GM21529 (cell line): ENCODE measurements around the gene ARMC9.
"Not testable (repeated sequence)": the region's sequence is repeated elsewhere in the genome, so short reads cannot be mapped to it uniquely, and the experiment has no call there.

ENCODE experiments used
- ATAC-seq: cut with Tn5 transposase; IDR thresholded peaks from one replicate; pipeline ENCODE4 v1.9.1; 2021; ENCODE audit not compliant: unreplicated experiment

ARMC9 gene

GRCh38 chr2:231359441-231359840 is 161.0 kb downstream of the ARMC9 start:
- ATAC-seq, result no peak

- no peak for ATAC-seq
Measured at GRCh38 chr2:231359948-231360347, 161.5 kb downstream of the ARMC9 start.

- ATAC-seq, result no peak
Measured at GRCh38 chr2:231360401-231360800, 162.0 kb downstream of the ARMC9 start.

GRCh38 chr2:231360881-231361371 is 162.5 kb downstream of the ARMC9 start:
- no peak for ATAC-seq

GRCh38 chr2:231361701-231362554 is 163.5 kb downstream of the ARMC9 start:
- ATAC-seq, result peak; percentile 96

GRCh38 chr2:231362555-231363184 is 164.2 kb downstream of the ARMC9 start:
- no peak for ATAC-seq

- ATAC-seq, result no peak
Measured at GRCh38 chr2:231364061-231364460, 165.6 kb downstream of the ARMC9 start.

GRCh38 chr2:231364961-231365810 is 166.8 kb downstream of the ARMC9 start:
- ATAC-seq, result no peak

- ATAC-seq, result no peak
Measured at GRCh38 chr2:231367178-231367577, 168.7 kb downstream of the ARMC9 start.

- no peak for ATAC-seq
Measured at GRCh38 chr2:231369580-231370428, 171.4 kb downstream of the ARMC9 start.

- ATAC-seq, result no peak
Measured at GRCh38 chr2:231370429-231370748, 172.0 kb downstream of the ARMC9 start.

- ATAC-seq, result no peak
Measured at GRCh38 chr2:231370749-231371429, 172.5 kb downstream of the ARMC9 start.

GRCh38 chr2:231371430-231372054 is 173.1 kb downstream of the ARMC9 start:
- ATAC-seq, result no peak

- ATAC-seq, result no peak
Measured at GRCh38 chr2:231372326-231372725, 173.9 kb downstream of the ARMC9 start.

GRCh38 chr2:231373184-231373583 is 174.8 kb downstream of the ARMC9 start:
- ATAC-seq, result no peak

GRCh38 chr2:231373786-231374349 is 175.4 kb downstream of the ARMC9 start:
- ATAC-seq, result no peak

- ATAC-seq, result no peak
Measured at GRCh38 chr2:231374771-231375170, 176.3 kb downstream of the ARMC9 start.

- not testable (repeated sequence) for ATAC-seq
Measured at GRCh38 chr2:231375994-231376615, 177.7 kb downstream of the ARMC9 start.

GRCh38 chr2:231376857-231377256 is 178.4 kb downstream of the ARMC9 start:
- ATAC-seq, result no peak
